Loucy (cell line): ENCODE data around the gene PET100.

Source experiments
- H2AFZ ChIP-seq: fragments of 200-600 bp; sonication (generic); 2 replicates; pipeline ENCODE4 v1.6.0; 2016; ENCODE audit warnings: antibody characterized with exemption, mild to moderate bottlenecking, low read length, moderate library complexity
- H3F3A ChIP-seq: fragments of 200-600 bp; 2 replicates; pipeline ENCODE4 v1.6.0; 2016; ENCODE audit warnings: antibody characterized with exemption, low read depth, mild to moderate bottlenecking
- H3K27me3 ChIP-seq: fragments of 200-600 bp; sonication (generic); 2 replicates; pipeline ENCODE4 v1.6.1; 2014; ENCODE audit warnings: low read length, mild to moderate bottlenecking; ENCODE audit not compliant: insufficient read depth, poor library complexity, severe bottlenecking
- H3K36me3 ChIP-seq: fragments of 200-600 bp; sonication (generic); 2 replicates; pipeline ENCODE4 v1.6.1; 2016; ENCODE audit warnings: low read length; ENCODE audit not compliant: insufficient read depth
- H3K4me1 ChIP-seq: fragments of 200-600 bp; sonication (generic); 2 replicates; pipeline ENCODE4 v1.5.1; 2014; ENCODE audit warnings: low read length, mild to moderate bottlenecking; ENCODE audit not compliant: insufficient read depth, poor library complexity, severe bottlenecking
- H3K4me2 ChIP-seq: fragments of 200-600 bp; sonication (generic); 2 replicates; pipeline ENCODE4 v1.6.0; 2014; ENCODE audit warnings: antibody characterized with exemption, low read length, low read depth, mild to moderate bottlenecking; ENCODE audit not compliant: poor library complexity, severe bottlenecking
- H3K4me3 ChIP-seq: fragments of 200-600 bp; sonication (generic); 2 replicates; pipeline ENCODE4 v1.5.1; 2014; ENCODE audit warnings: low read length, mild to moderate bottlenecking, mixed read lengths; ENCODE audit not compliant: poor library complexity, severe bottlenecking
- H3K79me2 ChIP-seq: fragments of 200-600 bp; sonication (generic); 2 replicates; pipeline ENCODE4 v1.6.1; 2014; ENCODE audit warnings: low read length; ENCODE audit not compliant: insufficient read depth
- H3K9ac ChIP-seq: fragments of 200-600 bp; sonication (generic); 2 replicates; pipeline ENCODE4 v1.6.0; 2014; ENCODE audit warnings: mild to moderate bottlenecking, low read depth, low read length, moderate library complexity; ENCODE audit not compliant: poor library complexity, severe bottlenecking
- H3K9me2 ChIP-seq: fragments of 200-600 bp; sonication (generic); replicated peaks from 2 replicates; pipeline ENCODE4 v1.6.1; 2016; ENCODE audit warnings: low read depth, low read length, mixed read lengths
- H3K9me3 ChIP-seq: fragments of 200-600 bp; sonication (generic); 2 replicates; pipeline ENCODE4 v1.6.1; 2014; ENCODE audit warnings: mild to moderate bottlenecking, antibody characterized with exemption, low read length, low read depth; ENCODE audit not compliant: insufficient read depth
- H4K20me1 ChIP-seq: fragments of 200-600 bp; sonication (generic); 2 replicates; pipeline ENCODE4 v1.6.0; 2014; ENCODE audit warnings: antibody characterized with exemption, low read length, mild to moderate bottlenecking; ENCODE audit not compliant: insufficient read depth, poor library complexity, severe bottlenecking
- EZH2phosphoT487 ChIP-seq: fragments of 200-600 bp; IDR thresholded peaks from 2 replicates; pipeline ENCODE4 v1.6.1; 2018; ENCODE audit warnings: antibody characterized with exemption, mild to moderate bottlenecking, moderate library complexity, borderline replicate concordance
- TF ChIP-seq, protein P1 (sequence below): fragments of 200-600 bp; sonication (generic); conservative IDR thresholded peaks from 2 replicates; pipeline ENCODE4 v1.5.1; 2014; ENCODE audit warnings: mild to moderate bottlenecking, antibody characterized with exemption, low read length

Gene PET100

GRCh38 chr19:7670150-7670783 is 40.7 kb downstream of the PET100 start:
- TF ChIP-seq, protein P1, sequence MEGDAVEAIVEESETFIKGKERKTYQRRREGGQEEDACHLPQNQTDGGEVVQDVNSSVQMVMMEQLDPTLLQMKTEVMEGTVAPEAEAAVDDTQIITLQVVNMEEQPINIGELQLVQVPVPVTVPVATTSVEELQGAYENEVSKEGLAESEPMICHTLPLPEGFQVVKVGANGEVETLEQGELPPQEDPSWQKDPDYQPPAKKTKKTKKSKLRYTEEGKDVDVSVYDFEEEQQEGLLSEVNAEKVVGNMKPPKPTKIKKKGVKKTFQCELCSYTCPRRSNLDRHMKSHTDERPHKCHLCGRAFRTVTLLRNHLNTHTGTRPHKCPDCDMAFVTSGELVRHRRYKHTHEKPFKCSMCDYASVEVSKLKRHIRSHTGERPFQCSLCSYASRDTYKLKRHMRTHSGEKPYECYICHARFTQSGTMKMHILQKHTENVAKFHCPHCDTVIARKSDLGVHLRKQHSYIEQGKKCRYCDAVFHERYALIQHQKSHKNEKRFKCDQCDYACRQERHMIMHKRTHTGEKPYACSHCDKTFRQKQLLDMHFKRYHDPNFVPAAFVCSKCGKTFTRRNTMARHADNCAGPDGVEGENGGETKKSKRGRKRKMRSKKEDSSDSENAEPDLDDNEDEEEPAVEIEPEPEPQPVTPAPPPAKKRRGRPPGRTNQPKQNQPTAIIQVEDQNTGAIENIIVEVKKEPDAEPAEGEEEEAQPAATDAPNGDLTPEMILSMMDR = no peak
- no peak for TF ChIP-seq EZH2phosphoT487

GRCh38 chr19:7670790-7671189 is 41.2 kb downstream of the PET100 start:
- no peaks in the 10 kb centered on the region for H3K4me1 ChIP-seq

More at GRCh38 chr19:7670150-7670783, 40.7 kb downstream of the PET100 start:
- Histone ChIP-seq H3K9me2 (no peaks in the 10 kb centered on the region), H3K4me2 (no peak overlapping the region), H3K9me3 (no peaks in the 10 kb centered on the region), H3K27me3 (no peaks in the 10 kb centered on the region), H3K9ac (no peak overlapping the region), H4K20me1 (no peaks in the 10 kb centered on the region), H3K4me1 (no peaks in the 10 kb centered on the region), H3F3A (no peaks in the 10 kb centered on the region), H2AFZ (no peak overlapping the region), H3K4me3 (no peak overlapping the region), H3K79me2 (no peaks in the 10 kb centered on the region), H3K36me3 (no peaks in the 10 kb centered on the region)

DNA sequence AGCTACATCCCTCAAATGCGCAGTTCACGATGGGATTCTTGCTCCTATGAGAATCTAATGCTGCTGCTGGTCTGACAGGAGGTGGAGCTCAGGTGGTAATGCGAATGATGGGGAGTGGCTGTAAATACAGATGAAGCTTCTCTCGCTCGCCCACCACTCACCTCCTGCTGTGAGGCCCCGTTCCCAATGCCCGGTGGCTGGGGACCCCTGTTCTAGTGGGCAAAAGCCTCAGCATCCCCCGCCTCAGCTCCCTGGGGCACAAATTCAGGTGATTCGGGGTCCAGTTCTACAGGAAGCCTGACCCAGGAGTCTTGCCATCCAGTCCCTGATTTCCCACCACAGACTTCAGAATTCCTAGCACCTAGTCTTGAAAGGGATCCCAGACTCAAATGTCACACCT is 42.9 kb downstream of the PET100 start:
- no peaks in the 10 kb centered on the region for H3K36me3 ChIP-seq
- H3K9me2 ChIP-seq = no peaks in the 10 kb centered on the region
- no peak overlapping the region for H3K4me2 ChIP-seq
- H3K9me3 ChIP-seq = no peaks in the 10 kb centered on the region
- H2AFZ ChIP-seq = no peak overlapping the region
- peaks cover 13% of the 10 kb centered on the region for H3K4me1 ChIP-seq
- H3F3A ChIP-seq = no peaks in the 10 kb centered on the region
- TF ChIP-seq, protein P1 = no peak
- TF ChIP-seq EZH2phosphoT487 = no peak
- H3K4me3 ChIP-seq = no peak overlapping the region
- no peaks in the 10 kb centered on the region for H3K79me2 ChIP-seq
- H3K27me3 ChIP-seq = no peaks in the 10 kb centered on the region
- H4K20me1 ChIP-seq = no peaks in the 10 kb centered on the region
- H3K9ac ChIP-seq = no peak overlapping the region

More at GRCh38 chr19:7670790-7671189, 41.2 kb downstream of the PET100 start:
- no peaks in the 10 kb centered on the region for H3K79me2 ChIP-seq
- H3K9me2 ChIP-seq = no peaks in the 10 kb centered on the region
- no peak overlapping the region for H3K4me3 ChIP-seq
- no peaks in the 10 kb centered on the region for H3K27me3 ChIP-seq
- H2AFZ ChIP-seq = no peak overlapping the region
- no peaks in the 10 kb centered on the region for H4K20me1 ChIP-seq
- H3K36me3 ChIP-seq = no peaks in the 10 kb centered on the region
- H3K9ac ChIP-seq = no peak overlapping the region
- no peak for TF ChIP-seq EZH2phosphoT487
- TF ChIP-seq, protein P1 = no peak
- H3K9me3 ChIP-seq = no peaks in the 10 kb centered on the region
- no peak overlapping the region for H3K4me2 ChIP-seq
- H3F3A ChIP-seq = no peaks in the 10 kb centered on the region
